GM20431 (cell line): ENCODE measurements around the gene RBBP6.

Source experiments
- in situ Hi-C: fragments of 300-500 bp; cut with MseI, MboI; formaldehyde crosslinking; loops from one replicate; pipeline ENCODE4 v1.15.0; 2020; ENCODE audit warnings: low sequenced_read_pairs; ENCODE audit not compliant: unreplicated experiment

Gene RBBP6

DNA sequence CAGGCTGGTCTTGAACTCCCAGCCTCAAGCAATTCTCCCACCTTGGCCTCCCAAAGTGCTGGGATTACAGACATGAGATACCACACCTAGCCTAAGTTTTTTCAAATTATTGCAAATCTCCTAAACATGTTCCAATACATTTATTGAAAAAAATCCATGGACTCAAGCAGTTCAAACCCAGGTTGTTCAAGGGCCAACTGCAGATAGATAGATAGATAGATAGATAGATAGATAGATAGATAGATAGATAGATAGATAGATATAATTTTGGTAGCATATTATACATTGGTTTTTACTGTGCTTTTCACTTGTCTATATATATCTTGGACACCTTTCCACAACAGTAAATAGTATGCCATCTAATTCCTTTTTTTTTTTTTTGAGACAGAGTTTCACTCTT lies 20.9 kb upstream of the RBBP6 start:
- in situ Hi-C loops: loop anchor here (25.0 kb wide), 1 partner anchor 706 kb away; no protein-coding TSS in a partner anchor

DNA sequence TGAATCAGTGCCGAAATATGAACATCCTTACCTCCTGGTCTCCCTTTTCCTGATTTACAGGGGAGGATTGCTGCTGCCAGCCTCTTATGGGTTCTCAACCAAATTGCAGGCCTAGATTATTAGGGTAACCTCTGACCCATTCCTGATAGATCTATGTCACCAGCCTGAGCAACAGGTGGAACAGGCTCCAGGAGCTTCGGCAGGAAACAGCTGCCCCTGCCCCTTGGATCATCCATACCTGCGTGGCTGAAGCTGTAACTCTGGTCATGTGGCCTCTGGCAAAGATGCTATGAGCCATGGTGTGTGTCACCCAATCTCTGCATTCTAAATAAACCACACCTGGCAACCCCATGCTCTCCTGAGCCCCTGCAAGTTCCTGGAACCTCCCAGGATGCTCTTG lies 18.4 kb upstream of the RBBP6 start:
- in situ Hi-C loops: loop anchor here (25.0 kb wide), 1 partner anchor 709 kb away; no protein-coding TSS in a partner anchor

DNA sequence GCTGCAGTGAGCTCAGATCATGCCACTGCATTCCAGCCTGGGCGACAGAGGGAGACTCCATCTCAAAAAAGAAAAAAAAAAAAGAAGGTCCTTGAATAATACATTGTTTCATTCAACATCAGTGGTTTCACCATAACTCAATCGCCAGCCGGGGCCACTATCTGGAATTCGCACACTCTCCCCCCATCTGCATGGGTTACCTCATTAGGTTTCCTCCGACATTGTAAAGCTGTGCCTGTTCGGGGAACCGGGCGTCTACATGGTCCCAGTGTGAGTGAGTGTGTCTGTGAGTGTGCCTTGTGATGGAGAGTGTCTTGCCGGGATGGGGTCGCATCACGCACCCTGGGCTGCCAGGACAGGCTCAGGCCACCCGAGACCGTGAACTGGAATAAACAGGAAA lies 16.6 kb upstream of the RBBP6 start:
- in situ Hi-C loops: loop anchor here (25.0 kb wide), 1 partner anchor 710 kb away; no protein-coding TSS in a partner anchor

DNA sequence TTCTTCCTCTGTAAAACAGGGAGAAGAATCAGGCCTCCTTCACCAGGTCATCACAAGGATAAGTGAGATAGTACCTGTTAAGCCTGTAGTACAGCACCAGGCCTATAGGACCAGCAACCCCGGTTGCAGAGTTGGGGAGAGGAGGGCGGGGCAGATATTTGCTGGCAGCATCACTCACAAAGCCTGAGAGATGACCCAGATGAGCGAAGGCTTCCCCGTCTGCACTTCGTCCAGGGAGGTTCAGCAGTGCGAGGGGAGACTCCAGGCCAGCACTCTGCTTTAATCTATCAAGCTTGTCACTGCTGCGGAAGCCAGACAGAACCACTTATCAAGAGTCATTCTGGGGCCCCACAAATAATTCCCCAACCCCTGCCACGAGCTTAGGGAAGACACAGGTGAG lies 15.8 kb upstream of the RBBP6 start:
- in situ Hi-C loops: loop anchor here (25.0 kb wide), 1 partner anchor 711 kb away; no protein-coding TSS in a partner anchor

DNA sequence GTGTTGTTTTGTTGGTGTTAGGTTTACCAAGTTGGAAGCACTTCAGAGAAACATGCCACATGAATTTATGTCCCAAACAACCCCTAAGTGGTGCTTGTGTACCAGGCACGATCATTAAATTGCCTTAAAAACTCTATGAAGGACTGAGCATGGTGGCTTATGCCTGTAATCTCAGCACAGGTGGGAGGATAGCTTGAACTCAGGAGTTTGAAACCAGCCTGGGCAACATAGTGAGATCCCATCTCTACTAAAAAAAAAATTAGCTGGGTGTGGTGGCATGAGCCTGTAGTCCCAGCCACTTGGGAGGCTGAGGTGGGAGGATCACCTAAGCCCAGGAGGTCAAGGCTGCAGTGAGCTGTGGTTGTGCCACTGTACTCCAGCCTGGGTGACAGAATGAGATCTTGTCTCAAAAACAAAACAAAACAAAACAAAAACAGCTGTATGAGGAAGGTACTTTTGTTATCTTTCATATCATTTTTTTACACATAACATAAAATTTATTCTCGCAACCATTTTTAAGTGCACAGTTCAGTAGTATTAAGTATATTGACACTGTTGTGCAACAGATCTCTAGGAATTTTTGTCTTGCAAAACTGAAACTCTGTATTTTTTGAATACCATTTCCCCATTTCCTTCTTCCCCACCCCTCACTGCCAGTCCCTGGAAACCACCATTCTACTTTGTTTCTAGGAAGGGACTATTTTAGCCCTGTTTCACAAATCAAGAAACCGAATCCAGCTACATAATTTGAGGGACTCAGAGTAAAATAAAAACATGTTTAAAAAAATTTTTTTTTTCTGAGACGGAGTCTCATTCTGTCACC lies 14.3 kb upstream of the RBBP6 start:
- in situ Hi-C loops: loop anchor here (25.0 kb wide), 1 partner anchor 713 kb away; no protein-coding TSS in a partner anchor

DNA sequence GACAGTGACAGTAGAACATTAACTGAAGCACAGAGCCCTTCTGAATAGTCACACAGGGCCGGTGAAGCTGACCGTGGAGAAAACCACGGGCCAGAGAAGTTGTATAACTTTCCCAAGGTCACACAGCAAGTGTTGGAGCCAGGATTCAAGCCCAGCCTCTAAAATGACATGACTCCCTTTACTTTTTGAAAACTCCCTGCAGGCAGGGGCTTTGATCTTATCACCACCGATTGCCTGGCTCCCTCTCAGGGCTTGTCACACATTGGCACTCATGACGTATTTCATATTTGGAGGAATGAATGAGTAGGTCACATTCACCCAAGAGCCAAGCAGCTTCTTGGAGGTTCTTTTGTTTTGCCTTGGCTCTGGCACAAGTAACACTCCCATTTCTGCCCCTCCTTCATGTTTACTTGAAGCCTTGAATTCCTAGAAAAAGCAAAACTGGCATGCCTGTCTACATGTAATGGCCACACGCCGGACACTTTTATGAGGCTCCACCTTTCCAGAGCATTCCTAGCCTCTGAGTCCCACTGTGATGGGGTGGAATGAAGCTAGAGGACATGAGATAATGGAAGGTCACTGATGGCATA lies 13.3 kb upstream of the RBBP6 start:
- in situ Hi-C loops: no loop called here

DNA sequence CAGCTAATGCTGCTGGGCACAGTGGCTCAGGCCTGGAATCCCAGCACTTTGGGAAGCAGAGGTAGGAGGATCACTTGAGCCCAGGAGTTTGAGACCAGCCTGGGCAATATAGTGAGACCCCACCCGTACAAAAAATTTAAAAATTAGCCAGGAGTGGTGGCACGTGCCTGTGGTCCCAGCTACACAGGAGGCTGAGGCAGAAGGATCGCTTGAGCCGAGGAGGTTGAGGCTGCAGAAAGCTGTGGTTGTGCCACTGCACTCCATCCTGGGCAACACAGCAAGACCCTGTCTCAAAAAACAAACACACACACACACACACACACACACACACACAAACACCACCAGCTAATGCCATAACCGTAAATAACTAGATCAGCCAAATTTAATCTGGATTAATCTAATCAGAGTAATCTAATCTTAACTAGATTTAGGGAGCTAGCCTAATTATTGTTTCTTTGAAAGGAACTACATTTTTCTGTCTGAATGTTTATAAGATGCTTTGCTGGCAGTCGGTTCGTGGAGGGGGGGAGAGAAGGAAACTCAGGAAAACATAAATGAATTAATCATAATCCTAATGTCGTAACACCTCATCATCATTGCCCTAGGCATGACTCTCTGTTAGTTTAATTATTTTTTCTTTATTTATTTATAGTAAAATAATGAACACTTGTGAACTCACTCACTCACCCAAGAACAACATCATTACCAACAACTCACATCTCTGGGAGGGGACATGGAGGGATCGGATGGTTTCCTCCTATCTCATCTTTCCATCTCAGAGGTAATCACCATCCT lies 12.5 kb upstream of the RBBP6 start:
- in situ Hi-C loops: no loop called here

DNA sequence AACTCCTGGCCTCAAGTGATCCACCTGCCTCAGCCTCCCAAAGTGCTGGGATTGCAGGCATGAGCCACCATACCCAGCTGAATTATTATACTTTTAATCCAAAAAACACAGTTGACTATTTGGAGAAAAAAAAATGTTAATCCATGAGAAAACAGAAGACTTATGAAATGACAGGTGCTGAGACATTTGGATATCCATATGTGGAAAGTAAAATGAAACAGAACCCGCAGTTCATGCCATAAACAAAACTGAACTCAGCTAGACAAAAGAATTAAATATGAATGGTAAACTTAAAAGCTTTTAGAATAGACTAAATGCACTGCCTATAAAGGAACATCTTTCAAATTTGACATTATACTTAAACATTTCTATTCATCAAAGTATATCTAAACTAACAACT lies 8.2 kb upstream of the RBBP6 start:
- in situ Hi-C loops: no loop called here

DNA sequence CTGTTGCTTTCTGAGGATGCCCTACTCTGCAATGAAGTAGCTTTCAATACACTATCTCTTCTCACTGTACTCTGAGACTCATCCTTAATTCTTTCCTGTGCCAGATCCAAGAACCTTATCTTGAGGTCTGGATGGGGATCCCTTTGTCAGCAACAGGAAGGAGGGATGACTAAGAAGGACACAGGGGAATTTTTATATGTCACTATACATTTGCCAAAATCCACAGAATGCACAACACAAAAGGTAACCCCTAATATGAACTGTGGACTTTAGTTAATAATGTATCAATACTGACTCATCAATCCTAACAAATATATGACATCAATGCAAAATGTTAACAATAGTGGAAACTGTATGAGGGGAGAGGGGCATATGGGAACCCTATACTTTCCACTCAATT lies 4.7 kb upstream of the RBBP6 start:
- in situ Hi-C loops: no loop called here

DNA sequence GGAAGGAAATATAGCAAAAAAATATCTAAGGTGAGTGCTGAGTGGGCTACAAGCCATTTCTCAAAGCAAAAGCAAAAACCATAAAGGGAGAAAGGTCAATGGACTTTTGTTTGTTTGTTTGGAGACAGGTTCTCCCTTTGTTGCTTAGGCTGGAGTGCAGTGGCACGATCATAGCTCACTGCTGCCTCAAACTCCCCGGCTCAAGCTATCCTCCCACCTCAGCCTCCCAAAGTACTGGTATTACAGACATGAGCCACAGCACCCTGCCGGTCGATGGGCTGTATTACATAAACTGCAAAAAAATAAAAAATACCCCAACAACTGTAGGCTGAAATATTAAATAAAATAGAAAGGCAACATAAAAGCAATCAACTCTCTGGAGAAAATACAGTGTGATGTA lies 3.5 kb upstream of the RBBP6 start:
- in situ Hi-C loops: no loop called here

DNA sequence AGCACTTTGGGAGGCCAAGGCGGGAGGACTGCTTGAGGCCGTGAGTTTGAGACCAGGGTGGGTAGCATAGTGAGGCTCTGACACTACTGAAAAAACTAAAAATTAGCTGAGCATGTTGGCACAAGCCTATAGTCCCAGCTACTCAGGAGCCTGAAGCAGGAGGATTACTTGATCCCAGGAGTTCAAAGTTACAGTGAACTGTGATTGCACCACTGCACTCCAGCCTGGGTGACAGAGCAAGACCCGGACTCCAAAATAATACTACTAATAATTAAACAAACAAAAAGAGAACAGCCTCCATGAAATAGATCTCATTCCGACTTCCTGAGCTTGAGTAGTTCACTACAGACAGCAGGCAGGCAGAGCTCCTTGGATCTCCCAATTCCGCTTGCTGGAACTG lies 2.7 kb upstream of the RBBP6 start:
- in situ Hi-C loops: no loop called here

DNA sequence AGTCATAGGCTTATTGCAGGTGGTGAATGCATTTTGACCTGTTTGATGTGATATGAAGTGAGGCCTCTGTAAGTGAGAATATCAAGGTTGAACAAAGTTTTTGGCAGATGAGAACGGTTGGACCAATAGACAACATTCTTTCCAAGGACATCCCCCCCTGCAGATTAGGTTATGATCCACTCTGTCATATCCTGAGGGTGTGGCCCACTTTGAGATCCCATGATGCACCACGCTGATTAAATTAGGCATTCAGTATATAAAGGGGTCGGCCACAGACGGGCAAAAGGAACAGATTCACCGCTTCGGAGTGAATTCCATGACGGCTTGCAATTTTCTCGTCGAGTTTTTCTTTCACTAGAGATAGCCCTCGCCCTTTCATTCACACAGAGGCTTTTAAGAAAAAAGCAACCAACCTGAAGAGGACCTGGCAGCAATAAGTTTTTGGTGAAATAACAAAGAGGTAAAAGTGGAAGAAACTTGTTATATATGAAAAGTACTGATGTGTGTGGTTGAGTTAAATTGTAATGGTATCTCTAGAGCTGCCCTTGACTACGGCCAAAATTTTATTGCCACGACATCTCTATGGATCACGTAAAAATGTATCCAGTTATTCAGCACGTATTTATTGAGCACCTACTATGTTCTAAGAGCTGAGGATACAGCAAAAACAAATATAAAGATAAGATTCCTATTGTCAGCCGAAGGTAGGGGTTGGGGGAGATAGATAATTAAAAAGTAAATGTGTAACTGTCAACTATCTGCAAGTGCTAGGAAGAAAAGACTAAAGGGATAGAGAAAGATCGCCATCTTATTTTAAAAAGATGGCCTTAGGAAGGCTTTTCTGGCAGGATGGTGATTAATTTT lies 1.7 kb upstream of the RBBP6 start:
- in situ Hi-C loops: no loop called here

DNA sequence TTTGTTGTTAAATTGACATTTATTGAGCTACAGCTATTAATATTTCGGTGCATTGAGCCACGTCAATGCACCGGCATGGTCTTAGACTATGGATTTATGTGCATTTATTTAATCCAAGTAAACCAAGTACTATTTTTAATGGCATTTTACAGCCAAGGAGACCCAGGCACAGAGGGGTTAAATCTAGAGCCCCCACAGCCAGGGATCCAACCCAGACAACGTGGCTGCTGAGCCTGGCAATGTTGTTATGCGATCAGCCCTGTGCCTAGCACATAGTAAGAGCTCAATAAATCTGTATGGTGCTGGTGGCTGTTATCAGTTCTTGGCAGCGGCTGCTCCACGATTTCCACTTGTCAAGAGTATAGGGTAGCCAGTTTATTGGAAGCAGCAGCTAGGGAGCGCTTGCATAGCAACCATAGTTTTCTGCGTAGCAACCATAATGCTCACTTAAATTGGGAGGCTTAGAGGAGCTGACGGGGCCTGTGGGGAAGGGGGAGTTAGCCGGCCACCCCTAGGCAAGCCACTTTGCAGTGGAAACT lies 541 bp upstream of the RBBP6 start:
- in situ Hi-C loops: no loop called here

DNA sequence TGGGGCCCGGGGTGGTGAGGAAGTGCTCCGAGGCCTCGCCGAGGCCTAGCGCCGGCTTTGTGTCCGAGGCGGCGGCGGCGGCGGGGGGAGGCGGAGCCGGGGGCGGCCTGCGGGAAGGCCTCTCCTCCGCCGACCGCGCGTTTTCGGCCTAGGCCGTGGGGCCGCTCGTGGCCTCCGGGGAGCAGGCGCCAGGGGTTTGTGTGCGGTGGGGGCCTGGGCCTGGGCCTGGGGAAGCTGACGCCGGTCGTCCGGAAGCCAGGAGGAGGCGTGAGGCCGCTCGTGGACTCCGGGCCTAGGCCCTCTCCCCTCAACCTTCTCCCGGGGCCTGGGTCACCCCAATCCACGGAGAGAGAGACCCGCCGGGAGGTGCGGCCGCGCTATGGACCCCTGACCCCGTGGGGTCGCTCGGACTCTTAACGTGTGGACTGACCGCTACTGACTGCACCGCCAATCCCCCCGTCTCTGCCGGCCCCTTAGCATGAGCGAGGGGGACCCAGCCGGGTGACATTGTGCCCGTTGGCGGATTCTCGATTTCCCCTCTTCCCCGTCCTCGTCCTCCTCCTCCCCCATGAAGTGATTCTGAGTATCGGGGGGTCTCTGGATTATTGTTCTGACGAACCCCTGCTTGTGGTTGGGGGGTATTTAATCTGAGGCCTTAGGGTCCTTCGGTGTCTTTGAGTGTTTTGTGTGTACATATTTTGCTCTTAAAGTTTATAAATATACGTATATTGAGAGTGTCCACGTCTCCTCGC lies 660 bp downstream of the RBBP6 start:
- in situ Hi-C loops: no loop called here

DNA sequence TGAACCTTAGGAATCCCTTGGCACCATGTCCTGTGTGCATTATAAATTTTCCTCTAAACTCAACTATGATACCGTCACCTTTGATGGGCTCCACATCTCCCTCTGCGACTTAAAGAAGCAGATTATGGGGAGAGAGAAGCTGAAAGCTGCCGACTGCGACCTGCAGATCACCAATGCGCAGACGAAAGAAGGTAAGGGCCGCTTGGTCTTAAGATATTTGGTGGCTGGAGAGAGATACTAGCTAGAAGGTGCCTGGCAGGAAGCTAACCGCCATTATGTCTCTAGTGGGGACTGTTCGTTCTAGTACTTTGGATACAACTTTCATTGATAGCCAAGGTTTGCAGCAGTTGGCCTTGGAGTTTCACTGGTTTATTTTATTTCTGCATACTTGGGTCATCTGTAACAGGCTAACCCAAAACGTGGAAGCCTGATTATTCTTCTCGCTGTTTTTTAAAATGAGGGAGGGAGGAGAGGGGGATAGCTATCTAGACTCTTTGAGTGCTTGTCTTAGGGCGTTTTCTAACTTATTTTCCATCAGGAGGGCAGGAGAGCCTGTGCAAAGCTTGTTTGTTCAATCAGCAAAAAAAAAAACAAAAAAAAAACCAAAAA lies 1.3 kb downstream of the RBBP6 start:
- in situ Hi-C loops: no loop called here

DNA sequence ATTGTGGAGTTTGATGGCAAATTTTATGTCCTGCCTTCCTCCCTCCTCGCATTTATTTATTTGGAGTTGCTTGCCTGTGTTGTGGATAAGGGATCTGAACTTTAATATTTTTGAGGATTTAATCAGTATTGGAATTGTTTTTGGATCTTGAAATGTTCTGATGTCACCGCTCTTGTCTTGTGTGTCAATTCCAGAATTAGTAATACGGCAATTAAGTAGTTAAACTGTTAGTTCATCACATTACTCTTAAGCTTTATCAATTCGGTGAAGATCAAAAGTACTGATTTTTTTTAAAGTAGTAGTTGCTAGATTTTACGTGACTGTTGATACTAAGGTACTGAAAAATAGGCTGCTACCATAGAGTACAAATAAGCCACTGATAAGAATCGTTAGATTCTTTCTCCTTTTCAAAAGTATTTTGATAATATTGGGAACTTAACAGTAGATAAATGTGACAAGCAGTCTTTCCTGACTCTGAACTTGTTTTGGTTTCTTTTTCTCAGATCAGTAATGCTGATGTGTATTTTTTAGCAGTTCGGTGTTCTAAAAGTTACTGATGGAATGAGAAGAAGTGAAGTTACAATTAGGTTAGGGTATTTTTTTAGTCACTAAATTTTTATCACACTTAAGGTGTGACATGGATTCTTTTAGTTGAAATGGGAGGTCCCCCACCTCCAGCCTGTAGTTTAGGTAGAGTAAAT lies 2.0 kb downstream of the RBBP6 start:
- in situ Hi-C loops: no loop called here

DNA sequence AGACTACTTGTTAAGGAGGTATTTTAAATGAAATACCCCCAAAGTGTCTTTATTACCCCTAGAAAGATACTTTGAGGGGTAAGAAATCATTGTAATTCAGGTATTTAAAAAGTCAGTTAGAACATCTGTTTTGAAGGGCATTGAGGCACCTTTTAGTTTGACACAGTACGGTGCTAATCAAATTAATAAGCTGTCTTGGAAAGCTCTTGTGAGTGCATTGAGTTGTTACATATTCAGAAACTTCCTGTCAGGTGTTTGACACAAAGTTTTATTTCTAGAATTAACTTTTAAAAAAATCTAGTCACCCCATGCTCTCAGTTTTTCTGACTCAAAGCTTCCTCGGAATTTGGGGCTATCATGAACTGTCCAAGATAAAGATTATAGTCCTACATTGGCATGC lies 4.6 kb downstream of the RBBP6 start:
- in situ Hi-C loops: no loop called here

DNA sequence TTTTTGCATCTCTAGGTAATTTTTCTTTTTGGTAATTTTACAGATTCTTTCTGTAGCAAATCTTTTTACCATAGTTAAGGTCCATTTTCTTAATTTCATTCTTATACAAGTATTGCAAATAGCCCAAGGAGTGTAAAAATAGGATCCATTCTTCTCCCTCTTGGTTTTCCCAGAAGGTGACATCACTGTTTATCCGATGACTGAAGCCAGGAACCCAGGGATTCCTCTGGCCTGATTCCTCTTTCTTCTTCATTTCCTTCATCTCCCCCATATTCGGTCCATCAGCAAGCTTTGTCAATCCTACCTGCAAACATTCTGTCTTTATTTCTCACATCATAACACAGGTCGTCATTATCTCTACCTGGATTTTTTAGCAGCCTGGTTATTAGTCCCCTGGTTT lies 5.3 kb downstream of the RBBP6 start:
- in situ Hi-C loops: no loop called here
